HG03095 (cell line): ENCODE measurements around the gene SLC18A3.

Experiments used
- ATAC-seq: cut with Tn5 transposase; IDR thresholded peaks from one replicate; pipeline ENCODE4 v1.9.1; 2021; ENCODE audit warnings: moderate library complexity; ENCODE audit not compliant: unreplicated experiment

Gene SLC18A3

DNA sequence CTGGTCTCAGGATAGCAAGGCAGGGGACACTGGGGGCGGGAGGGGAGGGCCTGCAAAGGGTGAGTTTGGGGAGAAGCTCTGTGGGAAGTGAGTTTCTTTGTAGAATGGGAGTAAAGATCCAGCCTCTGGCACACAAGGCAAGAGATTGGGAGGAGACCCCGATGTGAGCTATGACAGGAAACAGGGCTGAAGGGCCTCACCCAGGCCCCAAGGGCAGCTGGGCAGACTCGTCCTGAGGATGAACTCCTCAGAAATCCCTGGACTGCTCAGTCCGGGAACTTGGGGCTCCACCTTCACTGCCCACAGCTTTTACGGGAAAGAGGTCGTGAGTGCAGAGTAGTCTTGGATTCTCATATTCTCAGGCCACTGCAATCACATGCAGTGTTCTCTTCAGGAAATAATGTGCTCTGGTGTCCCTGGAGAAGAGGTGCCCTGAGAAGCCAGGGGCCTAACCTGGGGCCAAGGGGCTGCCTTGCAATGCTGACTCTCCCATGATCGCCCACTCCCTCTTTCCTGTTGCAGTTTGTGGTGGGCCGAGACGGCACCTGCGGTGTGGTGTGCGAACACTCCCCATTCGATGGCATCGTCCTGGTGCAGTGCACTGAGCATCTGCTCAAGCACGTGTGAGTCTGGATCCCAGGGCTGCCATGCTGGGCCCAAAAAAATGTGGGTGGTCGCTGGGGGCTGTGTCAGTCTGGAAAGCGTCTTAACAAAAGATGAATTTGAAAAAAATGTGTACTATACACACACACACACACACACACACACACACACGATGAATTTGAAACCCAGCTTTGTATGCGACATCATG, 38.1 kb downstream of the SLC18A3 start:
- no peak for ATAC-seq

DNA sequence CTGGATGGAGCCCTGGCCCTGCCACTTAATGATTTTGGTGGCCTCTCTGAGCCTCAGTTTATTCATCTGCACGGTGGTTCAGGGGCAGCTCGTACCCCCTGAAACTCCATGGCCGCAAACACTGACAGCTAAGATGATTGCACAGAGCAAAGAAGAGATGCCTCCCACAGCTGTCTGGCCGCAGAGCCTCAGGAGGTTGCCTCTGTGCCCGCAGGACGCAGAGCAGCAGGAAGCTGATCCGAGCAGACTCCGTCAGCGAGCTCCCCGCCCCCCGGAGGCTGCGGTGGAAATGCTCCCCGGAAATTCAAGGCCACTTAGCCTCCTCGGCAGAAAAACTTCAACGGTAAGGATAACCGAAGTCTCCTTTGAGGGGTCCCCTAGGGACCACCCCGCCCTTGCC, 39.2 kb downstream of the SLC18A3 start:
- no peak for ATAC-seq

DNA sequence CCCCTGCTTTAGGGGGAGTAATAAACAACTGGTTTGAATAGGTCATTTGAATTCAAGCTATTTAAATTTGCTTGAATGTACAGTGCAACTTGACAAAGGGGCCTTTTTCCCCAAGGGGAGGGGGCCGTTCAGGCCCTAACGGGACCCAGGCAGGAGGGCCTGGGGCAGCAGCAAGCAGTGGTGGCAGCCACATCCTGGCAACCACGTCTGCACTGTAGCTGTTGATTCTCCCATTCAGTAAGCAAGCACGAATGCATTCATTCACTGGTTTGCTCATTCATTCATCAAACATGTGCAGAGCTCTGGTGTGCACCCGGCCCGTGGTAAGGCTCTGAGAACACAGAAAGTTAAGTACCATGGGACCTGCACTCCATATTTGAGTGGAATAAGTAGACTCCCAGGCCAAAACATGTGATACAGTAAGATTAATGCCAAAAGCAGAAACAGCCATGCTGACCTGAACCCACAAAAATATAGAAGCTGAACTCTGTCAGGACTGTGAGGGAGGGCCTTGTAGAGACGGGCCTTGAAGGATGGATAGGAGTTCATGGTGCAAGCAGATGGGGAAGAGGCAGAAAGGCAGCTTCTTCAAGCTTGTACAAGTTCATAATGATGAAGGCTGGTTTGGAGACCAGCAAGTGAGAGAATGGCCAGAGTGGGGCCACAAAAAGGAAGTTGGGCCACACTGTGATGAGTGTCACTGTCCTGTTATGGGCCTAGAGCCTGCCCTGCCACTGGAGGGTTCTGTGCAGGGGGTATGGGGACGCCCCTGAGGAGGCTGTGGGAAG, 40.0 kb downstream of the SLC18A3 start:
- no peak for ATAC-seq

GRCh38 chr10:49650724-49651034, 40.6 kb downstream of the SLC18A3 start:
- no peak for ATAC-seq

DNA sequence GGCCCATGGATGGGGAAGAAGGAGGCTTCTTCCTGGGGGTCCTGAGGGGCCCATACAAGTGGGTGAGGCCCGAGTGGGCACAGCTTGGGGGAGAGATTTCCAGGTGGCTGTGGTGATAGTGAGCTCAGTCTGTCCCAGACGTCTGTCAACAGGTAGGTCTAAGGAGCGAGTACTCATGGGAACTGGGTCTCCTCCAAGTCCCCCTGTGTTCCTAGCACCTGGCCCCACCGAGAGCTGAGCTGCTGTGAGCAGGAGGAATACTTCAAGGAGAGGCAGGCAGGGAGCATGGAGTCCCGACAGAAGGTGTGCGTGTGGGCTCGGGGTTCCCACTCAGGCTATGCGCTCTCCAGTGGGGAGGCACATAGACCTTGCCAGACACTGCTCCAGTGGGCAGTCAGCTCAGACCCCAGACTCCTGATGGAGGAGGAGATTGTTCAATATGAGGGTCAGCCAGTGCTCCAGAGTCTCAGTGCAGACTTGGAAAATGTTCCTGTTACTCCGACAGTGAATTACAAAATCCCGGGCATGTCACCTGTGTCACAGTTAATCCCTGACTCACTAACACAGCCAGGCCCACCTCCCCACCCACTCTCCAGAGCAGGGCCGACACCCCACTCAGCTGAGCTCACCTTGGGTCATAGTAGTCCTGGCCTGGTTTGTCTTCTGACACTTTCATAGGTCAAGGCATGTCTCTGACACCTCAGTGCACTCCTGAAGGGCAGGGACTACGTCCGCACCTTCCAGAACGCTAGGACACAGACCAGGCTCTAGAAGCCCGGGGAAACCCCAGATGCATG, 41.1 kb downstream of the SLC18A3 start:
- ATAC-seq, result no peak

GRCh38 chr10:49651917-49652316, 41.8 kb downstream of the SLC18A3 start:
- ATAC-seq, result no peak

DNA sequence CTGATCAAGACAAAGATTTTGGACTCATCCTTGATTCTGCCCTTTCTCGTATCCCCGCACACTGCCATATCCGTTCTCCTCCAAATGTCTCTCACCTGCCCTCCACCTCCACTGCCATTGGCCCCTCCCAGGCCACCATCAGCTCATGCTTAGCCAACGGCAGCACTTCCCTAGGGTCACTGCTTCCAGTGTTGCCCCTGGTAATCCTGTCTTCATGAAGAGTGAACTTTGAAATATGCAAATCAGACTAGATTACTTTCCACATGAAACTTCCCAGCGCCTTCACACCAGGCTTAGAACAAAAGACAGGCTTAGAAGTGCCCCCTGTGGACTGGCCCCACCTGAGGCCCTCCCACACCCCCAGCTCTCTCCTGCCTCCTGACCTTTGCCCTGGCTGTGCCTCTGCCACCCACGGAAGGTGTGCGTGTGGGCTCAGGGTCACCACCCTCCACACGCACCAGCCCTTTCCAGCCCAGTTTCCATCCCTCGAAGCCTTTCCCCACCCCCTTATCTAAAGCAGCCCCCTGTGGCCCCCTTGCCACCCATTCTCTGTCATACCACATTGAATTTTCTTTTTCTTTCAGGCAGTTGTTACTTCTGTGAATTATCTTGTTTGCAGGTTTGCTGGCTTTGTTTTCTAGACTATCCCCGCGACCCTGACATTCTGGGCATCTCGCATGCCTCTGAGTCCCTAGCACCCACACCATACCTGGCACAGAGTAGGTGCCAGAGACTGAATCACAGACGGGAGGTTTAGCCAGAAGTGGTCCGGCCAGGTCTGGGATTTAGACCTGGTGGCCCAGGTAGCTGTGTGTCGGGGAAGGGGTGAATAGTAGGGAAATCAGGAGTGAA, 42.5 kb downstream of the SLC18A3 start:
- ATAC-seq, result no peak

DNA sequence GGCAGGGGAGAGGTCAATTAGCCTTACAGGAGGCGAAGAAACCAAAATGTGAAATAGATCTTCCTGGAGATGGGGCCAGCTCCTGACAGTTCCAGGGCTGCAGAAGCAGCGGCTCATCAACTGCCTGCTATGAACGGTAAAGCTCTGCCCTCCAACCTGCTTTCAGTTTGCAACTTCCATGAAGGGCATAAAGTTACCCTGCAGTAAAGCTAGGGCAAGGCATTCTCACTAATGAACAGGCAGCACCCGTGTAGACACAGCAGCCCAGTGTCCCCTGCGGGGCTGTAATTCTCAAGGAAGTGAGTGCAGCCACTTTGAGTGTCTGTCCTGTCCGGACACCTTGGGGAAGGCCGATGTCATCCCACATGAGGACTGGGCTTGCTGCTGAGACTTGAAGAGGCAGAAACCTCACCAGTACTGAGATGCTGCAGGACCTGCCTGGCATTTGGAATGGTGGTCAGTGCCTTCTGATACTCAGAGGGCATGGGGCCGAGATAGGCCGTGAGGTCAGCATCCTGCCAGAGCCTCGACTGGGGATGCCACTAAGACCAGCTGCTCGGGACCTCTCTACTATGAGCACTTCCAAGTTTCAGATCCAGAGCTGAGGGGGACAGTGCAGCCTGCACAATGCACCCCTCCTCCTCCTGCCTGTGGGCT, 43.3 kb downstream of the SLC18A3 start:
- ATAC-seq, result no peak

GRCh38 chr10:49654036-49654693, 44.1 kb downstream of the SLC18A3 start:
- no peak for ATAC-seq

DNA sequence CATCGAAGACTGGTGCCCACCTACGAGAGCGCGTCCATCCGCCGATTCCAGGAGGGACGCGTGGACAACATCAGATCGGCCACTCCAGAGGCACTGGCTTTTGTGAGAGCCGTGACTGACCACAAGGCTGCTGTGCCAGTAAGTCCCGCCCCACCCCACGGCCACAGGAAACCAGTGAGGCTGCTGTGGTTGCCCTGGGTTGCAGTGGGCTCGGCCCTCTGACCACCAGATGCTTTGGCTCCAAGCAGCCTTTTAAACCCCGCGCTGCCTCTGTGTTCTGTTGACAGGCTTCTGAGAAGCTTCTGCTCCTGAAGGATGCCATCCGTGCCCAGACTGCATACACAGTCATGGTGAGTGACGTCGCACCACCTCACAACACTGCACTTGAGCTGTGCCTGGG, 45.0 kb downstream of the SLC18A3 start:
- ATAC-seq, result no peak

DNA sequence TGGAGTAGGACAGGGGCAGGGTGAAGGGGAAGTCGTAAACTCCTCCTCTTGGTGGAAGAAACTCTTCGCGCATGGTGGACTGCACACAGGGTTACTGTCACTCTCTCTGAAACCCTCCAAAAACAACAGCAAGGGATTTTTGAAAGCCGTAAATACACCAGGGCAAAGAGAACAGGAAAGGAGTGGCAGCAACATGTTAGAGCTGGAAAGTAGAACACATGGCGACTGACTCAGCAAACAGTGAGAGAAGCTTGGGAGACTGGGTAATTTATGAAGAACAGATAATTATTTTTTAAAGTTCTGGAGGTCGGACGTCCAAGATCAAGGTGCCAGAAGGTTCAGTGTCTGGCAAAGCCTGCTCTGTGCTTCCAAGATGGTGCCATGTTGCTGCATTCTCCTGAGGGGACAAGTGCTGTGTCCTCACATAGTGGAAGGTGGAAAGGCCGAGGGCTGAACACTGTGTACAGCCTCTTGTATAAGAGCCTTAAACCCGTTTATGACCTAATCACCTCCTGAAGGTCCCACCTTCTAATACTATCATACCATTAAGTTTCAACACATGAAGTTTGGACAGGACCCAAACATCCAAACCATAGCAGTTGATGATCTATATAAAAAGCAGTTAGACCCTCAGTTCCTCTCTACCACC, 46.9 kb downstream of the SLC18A3 start:
- no peak for ATAC-seq

GRCh38 chr10:49657606-49658005, 47.5 kb downstream of the SLC18A3 start:
- ATAC-seq, result no peak

- ATAC-seq, result no peak
These were observed 51.2 kb downstream of the SLC18A3 start for GRCh38 chr10:49661140-49661856.
